ENCODE measurements around the gene FTCDNL1.

The FTCDNL1 gene

DNA sequence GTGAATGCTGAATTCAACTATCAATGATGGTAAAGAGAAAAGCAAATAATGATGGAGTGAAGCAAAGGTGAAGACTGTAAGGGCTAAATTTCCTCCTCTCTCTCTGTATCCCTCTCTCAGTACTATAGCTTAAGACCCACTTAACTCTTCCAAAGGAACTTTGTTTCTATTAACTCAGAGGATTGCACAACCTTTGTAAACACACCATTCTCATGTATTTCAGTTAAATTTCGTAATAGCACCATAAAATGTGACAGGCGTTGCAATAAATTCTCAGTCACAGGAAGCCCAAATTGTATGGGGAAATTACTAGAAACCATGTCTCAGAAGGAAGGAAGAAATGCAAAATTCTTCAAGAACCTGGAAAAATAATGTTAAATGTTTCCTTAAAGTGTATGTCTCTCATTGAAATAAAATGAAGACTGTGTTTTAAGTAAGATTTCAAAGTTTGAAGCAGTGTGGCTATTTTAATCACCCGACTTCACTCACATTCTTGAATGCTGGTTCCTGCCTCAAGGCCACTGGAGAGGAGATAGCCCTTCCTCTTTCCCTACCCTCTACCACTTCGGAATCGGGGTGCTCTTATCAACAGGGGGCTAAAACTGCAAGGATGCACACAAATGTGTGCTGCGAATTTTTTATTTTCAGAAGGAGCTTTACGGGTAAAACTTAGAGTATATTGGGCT is 112.1 kb downstream of the FTCDNL1 start:
- H3K4me3 ChIP-seq = no peak overlapping the region
- no peak overlapping the region for H3K27ac ChIP-seq
- no peak for TF ChIP-seq CTCF (IDR thresholded peaks at IDR 0.05)
- DNase-seq (ENCODE audit: low spot score) = no peak

DNA sequence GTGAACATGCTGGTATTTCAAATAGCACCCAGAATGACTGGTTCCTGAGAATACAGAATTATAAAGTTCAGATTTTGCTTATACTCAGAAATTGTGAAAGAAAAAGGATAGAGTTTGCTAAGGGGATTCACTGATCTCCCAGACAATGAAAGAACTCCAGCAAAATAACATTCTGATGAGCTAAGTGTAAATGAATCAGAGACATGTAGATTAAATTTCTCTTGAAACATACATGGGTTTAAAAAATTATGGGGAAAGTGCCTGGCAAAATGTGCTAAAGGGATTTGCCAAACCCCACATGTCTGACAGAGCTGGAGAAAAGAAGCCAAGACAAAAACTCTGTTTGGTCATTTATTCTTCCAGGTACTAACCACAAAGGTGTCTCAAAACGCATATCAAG is 116.3 kb downstream of the FTCDNL1 start:
- no peak for TF ChIP-seq CTCF (IDR thresholded peaks at IDR 0.05)
- DNase-seq (ENCODE audit: low spot score) = no peak
- Histone ChIP-seq H3K4me3 (no peak overlapping the region), H3K27ac (no peak overlapping the region)

DNA sequence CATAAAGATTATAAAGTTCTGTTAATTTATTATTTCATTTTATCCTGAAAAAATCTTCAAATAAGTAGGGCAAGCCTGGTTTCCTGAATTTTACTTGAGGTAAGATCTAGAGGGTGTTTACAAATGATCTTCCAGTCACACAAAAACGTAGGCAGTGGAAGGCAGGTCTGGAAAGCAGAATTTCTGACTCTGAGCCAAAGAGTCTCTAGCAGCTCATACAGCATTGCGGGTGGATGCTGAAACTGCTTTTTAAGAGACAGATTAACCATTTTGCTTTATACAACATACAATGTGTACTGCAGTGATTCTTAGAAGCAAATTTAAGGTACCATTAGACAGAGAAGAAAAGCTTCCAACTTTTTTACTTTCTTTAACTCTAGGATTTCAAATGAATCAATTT is 117.0 kb downstream of the FTCDNL1 start:
- no peak for TF ChIP-seq CTCF (IDR thresholded peaks at IDR 0.05)
- no peak overlapping the region for H3K27ac ChIP-seq
- H3K4me3 ChIP-seq = no peak overlapping the region
- no peak for DNase-seq (ENCODE audit: low spot score)

DNA sequence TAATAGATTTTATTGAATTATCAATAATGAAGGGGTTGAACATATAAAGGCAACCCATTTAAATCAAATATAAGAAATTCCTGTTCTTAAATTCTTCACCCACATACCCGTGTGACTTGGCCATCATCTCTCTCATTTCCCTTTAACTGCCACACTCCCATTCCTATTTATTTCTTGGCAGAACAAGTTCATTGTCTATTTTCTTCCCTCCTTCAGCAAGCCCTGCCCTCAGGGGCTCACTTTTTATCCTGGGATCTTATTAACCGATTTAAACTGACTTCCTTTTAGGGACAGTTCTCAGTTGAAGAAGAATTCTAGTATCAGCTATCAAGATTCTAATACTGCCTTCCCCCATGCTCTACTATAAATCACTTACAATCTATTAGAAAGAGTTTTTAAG is 123.2 kb downstream of the FTCDNL1 start:
- Histone ChIP-seq H3K4me3 (no peak overlapping the region), H3K27ac (no peak overlapping the region)
- DNase-seq (ENCODE audit: low spot score) = no peak
- TF ChIP-seq CTCF (IDR thresholded peaks at IDR 0.05) = no peak

- TF ChIP-seq CTCF (IDR thresholded peaks at IDR 0.05) = no peak
- no peak for DNase-seq (ENCODE audit: low spot score)
- Histone ChIP-seq H3K4me3 (no peak overlapping the region), H3K27ac (no peak overlapping the region)
Observed at GRCh38 chr2:199727306-199727705, 123.7 kb downstream of the FTCDNL1 start.

DNA sequence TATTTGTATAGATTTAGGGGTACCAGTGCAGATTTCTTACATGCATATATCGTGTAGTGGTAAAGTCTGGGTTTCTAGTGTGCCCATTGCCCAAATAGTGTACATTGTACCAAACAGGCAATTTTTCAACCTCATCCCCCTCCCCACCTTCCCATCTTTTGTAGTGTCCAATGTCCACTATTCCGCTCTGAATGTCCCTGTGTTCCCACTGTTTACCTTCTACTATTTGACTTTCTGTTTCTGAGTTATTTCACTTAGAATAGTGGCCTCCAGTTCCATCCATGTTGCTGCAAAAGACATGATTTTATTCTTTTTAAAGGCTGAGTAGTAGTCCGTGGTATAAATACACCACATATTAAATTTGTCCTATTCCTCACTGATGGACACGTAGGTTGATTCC is 132.9 kb downstream of the FTCDNL1 start:
- no peak for TF ChIP-seq CTCF (IDR thresholded peaks at IDR 0.05)
- no peak for DNase-seq (ENCODE audit: low spot score)
- Histone ChIP-seq H3K27ac (no peak overlapping the region), H3K4me3 (no peak overlapping the region)

- TF ChIP-seq CTCF (IDR thresholded peaks at IDR 0.05) = no peak
- no peak for DNase-seq (ENCODE audit: low spot score)
- Histone ChIP-seq H3K27ac (no peak overlapping the region), H3K4me3 (no peak overlapping the region)
Observed at GRCh38 chr2:199717587-199717907, 133.4 kb downstream of the FTCDNL1 start.
